GM12891 (cell line): Measurements from ENCODE around the gene STRA6.

ENCODE experiments used
- DNase-seq: peaks from one replicate; pipeline ENCODE4 v3.0.0; 2011; ENCODE audit warnings: low spot score; ENCODE audit not compliant: insufficient read length
- FAIRE-seq: peaks from 2 replicates; lab custom pipeline; 2011; peaks lifted over from hg19 to GRCh38; lab: Jason Lieb, UNC
- PAX5 ChIP-seq: IDR thresholded peaks from 2 replicates; pipeline ENCODE4 v1.6.1; 2011; ENCODE audit warnings: low read length, moderate library complexity, mild to moderate bottlenecking; ENCODE audit not compliant: insufficient read depth, severe bottlenecking
- POLR2A ChIP-seq: IDR thresholded peaks from 2 replicates; pipeline ENCODE4 v1.6.1; 2011; ENCODE audit warnings: low read depth, low read length, control low read depth
- POLR2AphosphoS5 ChIP-seq: IDR thresholded peaks from 2 replicates; pipeline ENCODE4 v1.6.1; 2011; ENCODE audit warnings: low read depth, low read length, control low read depth
- POU2F2 ChIP-seq: IDR thresholded peaks from 2 replicates; pipeline ENCODE4 v1.6.1; 2011; ENCODE audit warnings: low read depth, mild to moderate bottlenecking, control low read depth, low read length, moderate library complexity
- SPI1 ChIP-seq: IDR thresholded peaks from 2 replicates; pipeline ENCODE4 v1.6.1; 2011; ENCODE audit warnings: low read depth, low read length, control low read depth
- TAF1 ChIP-seq: IDR thresholded peaks from 2 replicates; pipeline ENCODE4 v1.6.1; 2011; ENCODE audit warnings: low read depth, low read length, control low read depth

Gene STRA6

GRCh38 chr15:74228723-74229081 lies 26.1 kb upstream of the STRA6 start:
- no peak for FAIRE-seq
- no peak for DNase-seq
- TF ChIP-seq POU2F2, result no peak
- no peak for TF ChIP-seq POLR2AphosphoS5
- no peak for TF ChIP-seq SPI1
- no peak for TF ChIP-seq POLR2A
- no peak for TF ChIP-seq TAF1

GRCh38 chr15:74227968-74228722 lies 25.6 kb upstream of the STRA6 start:
- DNase-seq, result no peak
- TF ChIP-seq SPI1, result no peak
- no peak for TF ChIP-seq TAF1
- TF ChIP-seq POU2F2, result no peak
- no peak for TF ChIP-seq POLR2AphosphoS5
- TF ChIP-seq POLR2A, result no peak

GRCh38 chr15:74226761-74227540 lies 24.4 kb upstream of the STRA6 start:
- TF ChIP-seq POLR2AphosphoS5 (no peak), PAX5 (no peak), TAF1 (no peak), SPI1 (no peak)
- DNase-seq, result no peak
- no peak for FAIRE-seq

More at GRCh38 chr15:74227968-74228722, 25.6 kb upstream of the STRA6 start:
- FAIRE-seq, result no peak

GRCh38 chr15:74225928-74226327 lies 23.3 kb upstream of the STRA6 start:
- TF ChIP-seq PAX5 (no peak), POU2F2 (no peak), TAF1 (no peak), SPI1 (no peak), POLR2AphosphoS5 (no peak), POLR2A (no peak)
- DNase-seq (no peak), FAIRE-seq (no peak)

- no peak for TF ChIP-seq PAX5
- TF ChIP-seq POLR2AphosphoS5, result no peak
- TF ChIP-seq POLR2A, result no peak
- TF ChIP-seq POU2F2, result no peak
- TF ChIP-seq SPI1, result no peak
- TF ChIP-seq TAF1, result no peak
- FAIRE-seq (no peak), DNase-seq (no peak)
Measured at GRCh38 chr15:74222240-74223119, 19.9 kb upstream of the STRA6 start.

GRCh38 chr15:74221399-74222239 lies 19.0 kb upstream of the STRA6 start:
- no peak for FAIRE-seq
- TF ChIP-seq POU2F2, result no peak
- no peak for TF ChIP-seq TAF1
- TF ChIP-seq POLR2AphosphoS5, result no peak
- no peak for TF ChIP-seq SPI1
- no peak for TF ChIP-seq POLR2A
- no peak for TF ChIP-seq PAX5
- no peak for DNase-seq

GRCh38 chr15:74220475-74221248 lies 18.1 kb upstream of the STRA6 start:
- DNase-seq, result no peak
- TF ChIP-seq POLR2AphosphoS5 (no peak), SPI1 (no peak), POLR2A (no peak)
- no peak for FAIRE-seq

- DNase-seq, result no peak
- no peak for TF ChIP-seq TAF1
Measured at GRCh38 chr15:74217907-74218885, 15.6 kb upstream of the STRA6 start.

More at GRCh38 chr15:74217907-74218885, 15.6 kb upstream of the STRA6 start:
- no peak for FAIRE-seq
